Prostate gland (tissue), 2 donors: Measurements from ENCODE around the gene ZBTB43.

Experiments
- POLR2A ChIP-seq: fragments of 450-650 bp; IDR thresholded peaks from one replicate; pipeline ENCODE4 v1.6.1; 2016; ENCODE audit warnings: antibody characterized with exemption, mild to moderate bottlenecking
- POLR2AphosphoS5 ChIP-seq: sonication (generic); formaldehyde crosslinking; IDR thresholded peaks from one replicate; pipeline ENCODE4 v1.6.1; 2017; ENCODE audit warnings: antibody characterized with exemption
- TF ChIP-seq, protein P1 (sequence below), 4 experiments: fragments of 200-600 bp in 2 of 4; fragments of 450-650 bp in 2 of 4; sonication (generic) in 2 of 4; IDR thresholded peaks; 1 replicate in 3 of 4; 2 replicates in 1 of 4; pipeline ENCODE4 v1.5.1; 2016 to 2019; ENCODE audit warnings: antibody characterized with exemption in 4 of 4, mild to moderate bottlenecking in 2 of 4, moderate library complexity in 2 of 4

DNA sequence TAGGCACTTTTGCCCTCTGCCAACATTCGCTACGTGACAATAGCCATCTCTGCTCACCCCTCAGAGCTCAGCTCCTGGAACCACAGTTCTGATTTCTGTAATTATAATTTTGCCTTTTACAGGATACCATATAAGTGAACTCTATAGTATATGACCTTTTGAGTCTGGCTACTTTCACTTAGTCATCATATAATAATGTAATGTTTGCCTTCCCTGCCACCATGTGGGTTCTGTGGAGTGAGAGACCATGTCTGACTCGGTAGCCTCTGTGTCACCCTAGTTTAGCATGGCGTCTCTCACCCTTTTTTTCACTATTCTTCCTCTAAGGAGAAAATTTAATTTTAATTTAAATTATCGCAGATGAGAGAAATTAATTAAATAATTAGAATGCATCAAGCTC, 28.9 kb upstream of the ZBTB43 start:
- TF ChIP-seq, protein P1, sequence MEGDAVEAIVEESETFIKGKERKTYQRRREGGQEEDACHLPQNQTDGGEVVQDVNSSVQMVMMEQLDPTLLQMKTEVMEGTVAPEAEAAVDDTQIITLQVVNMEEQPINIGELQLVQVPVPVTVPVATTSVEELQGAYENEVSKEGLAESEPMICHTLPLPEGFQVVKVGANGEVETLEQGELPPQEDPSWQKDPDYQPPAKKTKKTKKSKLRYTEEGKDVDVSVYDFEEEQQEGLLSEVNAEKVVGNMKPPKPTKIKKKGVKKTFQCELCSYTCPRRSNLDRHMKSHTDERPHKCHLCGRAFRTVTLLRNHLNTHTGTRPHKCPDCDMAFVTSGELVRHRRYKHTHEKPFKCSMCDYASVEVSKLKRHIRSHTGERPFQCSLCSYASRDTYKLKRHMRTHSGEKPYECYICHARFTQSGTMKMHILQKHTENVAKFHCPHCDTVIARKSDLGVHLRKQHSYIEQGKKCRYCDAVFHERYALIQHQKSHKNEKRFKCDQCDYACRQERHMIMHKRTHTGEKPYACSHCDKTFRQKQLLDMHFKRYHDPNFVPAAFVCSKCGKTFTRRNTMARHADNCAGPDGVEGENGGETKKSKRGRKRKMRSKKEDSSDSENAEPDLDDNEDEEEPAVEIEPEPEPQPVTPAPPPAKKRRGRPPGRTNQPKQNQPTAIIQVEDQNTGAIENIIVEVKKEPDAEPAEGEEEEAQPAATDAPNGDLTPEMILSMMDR (IDR thresholded peaks at IDR 0.05) = no peak
- no peak for TF ChIP-seq POLR2A
- TF ChIP-seq POLR2AphosphoS5 = no peak
